PC-9 (cell line): ENCODE measurements around the gene LONP2.

Source experiments
- CTCF ChIP-seq: fragments of 200-600 bp; sonication (generic); conservative IDR thresholded peaks from 2 replicates; pipeline ENCODE4 v1.6.1; 2017; ENCODE audit warnings: mixed run types, antibody characterized with exemption, mild to moderate bottlenecking, moderate library complexity
- EZH2 ChIP-seq: fragments of 200-600 bp; sonication (generic); IDR thresholded peaks from 2 replicates; pipeline ENCODE4 v1.8.0; 2017; ENCODE audit warnings: antibody characterized with exemption, low read depth

GRCh38 chr16:48329138-48329537 lies 85.0 kb downstream of the LONP2 start:
- no peak for TF ChIP-seq CTCF
- TF ChIP-seq EZH2: no peak
